ENCODE data around the gene FGF22.
A peak's percentile ranks its signal among the peaks of the same experiment; 100 is the strongest.
"Not testable (repeated sequence)": the region's sequence is repeated elsewhere in the genome, so short reads cannot be mapped to it uniquely, and the experiment has no call there.

Gene FGF22

DNA sequence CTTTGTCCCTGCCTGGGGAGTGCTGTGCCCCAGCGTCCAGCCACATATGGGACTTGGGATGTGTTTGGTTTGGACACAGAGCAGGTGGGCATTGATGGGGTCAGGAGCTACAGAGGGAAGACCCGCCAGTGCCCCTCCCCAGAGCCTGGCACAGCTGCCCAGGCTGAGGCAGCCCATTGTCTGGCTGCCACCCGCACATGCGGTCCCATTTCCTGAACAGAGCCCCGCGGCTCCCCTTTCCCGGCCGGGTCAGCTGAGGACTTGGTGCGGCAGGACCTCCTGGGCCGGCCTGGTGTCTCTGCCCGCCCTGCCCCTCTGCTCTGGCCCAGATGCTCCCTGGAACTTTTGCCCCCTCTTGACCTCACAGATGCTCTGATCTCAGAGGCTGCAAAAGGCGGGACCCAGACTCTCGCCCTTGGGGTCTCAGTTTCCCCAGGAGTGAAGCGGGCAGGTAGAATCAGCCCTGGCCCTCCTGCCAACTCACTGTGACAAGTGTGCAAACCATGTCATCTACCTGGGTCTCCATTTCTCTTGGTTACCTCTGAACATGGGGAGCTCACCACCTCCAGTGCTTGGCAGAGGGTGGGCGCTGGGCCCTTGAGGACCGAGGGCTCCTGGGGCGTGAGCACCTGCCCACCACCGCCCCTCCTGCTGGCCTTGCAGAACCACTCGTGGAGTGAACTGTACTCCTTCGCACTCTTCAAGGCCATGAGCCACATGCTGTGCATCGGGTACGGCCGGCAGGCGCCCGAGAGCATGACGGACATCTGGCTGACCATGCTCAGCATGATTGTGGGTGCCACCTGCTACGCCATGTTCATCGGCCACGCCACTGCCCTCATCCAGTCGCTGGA lies 32.2 kb upstream of the FGF22 start:
- no peak for DNase-seq (ENCODE audit: low read depth)

DNA sequence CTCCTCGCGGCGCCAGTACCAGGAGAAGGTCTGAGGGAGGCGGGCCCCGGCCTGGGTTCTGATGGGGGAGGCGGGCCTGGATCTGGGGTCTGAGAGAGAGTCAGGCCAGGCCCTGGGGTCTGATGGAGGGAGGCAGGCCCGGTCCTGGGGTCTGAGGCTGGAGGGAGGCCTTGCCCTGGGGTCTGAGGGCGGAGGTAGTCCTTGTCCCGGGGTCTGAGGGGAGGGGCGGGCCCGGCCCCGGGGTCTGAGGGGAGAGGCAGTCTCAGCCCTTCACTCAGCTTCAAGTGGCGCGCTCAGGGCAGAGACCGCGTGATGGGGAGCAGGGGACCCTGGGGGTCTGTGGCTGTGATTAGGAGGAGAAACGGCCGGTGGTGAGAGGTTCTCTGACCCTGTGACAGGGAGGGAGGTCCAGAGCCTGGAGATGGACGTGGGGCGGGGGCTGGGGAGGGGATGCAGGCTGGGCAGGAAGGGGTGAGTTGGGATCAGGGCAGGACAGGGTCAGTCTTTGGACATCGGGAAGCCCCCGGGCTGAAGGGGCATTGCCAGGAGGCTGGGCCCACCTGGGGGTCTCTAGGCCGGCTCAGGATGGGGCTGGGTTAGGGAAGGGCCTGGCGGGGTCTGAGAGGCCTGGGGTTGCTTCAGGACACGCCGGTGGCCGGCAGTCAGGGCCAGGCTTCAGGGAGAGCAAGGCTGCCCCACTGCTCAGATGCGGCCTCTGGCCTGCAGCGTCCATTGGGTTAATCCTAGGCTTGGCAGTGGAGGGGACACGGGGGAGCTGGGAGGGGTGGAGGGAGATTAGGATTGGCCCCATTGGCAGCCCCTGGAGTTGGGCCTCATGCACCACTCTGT lies 31.3 kb upstream of the FGF22 start:
- no peak for DNase-seq (ENCODE audit: low read depth)

DNA sequence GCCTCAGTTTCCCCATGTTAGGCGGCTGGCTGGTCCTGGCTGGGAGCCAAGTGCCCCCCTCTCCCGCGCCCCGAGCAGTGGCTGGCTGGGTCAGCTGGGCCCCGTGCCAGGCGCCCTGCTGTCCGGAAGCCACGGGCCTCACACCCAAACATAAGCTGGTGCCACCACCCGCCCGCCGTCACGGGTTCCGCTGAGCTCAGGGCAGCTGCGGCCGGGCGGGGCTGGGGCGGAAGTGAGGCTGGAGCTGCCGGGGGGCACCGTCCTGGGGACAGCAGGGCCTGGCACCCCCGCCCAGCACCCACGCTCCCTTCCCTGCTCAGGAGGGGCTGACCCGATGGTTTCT lies 30.7 kb upstream of the FGF22 start:
- no peak for DNase-seq (ENCODE audit: low read depth)

DNA sequence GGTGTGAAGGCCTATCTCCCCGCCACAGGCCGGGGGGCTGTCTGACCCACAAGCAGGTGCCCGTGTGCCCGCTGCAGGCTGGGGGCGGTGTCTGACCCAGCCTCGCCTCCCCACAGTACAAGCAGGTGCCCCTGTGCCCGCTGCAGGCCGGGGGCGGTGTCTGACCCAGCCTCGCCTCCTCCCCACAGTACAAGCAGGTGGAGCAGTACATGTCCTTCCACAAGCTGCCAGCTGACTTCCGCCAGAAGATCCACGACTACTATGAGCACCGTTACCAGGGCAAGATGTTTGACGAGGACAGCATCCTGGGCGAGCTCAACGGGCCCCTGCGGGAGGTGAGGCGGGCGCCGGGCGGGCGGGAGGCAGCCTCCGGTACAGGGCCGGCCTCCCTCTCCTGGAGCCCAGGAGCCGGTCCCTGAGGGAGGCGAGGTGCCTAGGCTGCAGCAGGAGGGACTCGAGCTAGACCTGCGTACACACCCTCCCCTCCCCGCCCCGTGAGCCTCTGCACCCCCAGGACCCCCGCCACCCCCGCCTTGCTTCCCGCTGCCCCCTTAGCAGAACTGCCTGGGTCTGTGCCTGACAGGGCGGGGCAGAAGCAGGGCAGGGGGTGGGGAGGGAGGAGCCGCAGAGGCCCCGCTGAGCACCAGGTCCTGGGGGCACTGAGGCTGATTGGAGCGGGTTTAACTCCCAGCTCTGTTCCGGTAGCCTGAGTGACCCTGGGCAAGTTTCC lies 29.4 kb upstream of the FGF22 start:
- DNase-seq (ENCODE audit: low read depth): peak; percentile 17

DNA sequence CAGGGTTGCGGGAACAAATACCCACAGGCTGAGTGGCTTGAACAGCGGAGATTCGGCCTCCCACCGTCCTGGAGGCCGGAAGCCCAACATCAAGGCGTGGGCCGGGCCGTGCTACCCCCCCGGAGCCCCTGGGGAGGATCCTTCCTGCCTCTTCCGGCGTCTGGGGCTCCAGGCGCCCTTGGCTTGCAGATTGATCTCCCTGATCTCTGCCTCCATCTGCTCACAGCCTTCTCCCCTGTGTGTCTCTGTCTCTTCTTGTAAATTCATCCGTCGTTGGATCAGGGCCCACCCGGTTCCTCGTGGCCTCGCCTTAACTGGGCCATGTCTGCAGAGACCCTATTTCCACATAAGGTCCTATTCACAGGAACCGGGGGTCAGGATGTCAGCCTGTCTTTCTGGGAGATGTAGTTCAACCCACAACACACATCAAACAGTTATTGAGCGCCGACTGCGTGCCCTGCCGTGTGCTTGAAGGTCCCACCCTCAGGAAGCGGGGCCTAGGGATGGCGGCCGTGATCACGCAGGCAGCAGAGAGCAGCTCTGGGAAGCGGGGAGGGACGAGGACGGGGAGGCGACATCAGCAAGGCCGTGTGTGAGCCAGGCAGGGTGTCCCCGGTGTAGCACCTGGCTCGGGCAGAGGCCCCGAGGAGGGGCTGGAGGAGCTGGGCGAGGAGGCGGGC lies 28.7 kb upstream of the FGF22 start:
- DNase-seq (ENCODE audit: low read depth): peak; percentile 93

DNA sequence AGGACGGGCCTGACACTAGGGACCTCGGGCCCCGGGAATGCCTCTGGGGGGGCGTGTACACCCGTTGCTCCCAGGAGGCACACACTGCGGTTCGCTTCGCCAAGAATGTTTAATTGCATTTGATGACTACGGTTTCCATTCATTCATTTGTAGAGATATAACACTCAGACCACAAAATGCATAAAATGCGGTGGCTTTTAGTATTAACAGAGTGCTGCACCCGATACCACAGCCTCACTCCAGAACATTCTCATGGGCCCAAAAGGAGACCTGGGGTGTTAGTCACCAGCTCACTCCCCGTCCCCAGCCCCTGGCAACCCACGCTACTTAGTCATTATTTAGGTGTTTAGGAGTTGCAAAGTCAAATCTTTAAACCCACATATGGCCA lies 28.2 kb upstream of the FGF22 start:
- peak; percentile 98 for DNase-seq (ENCODE audit: low read depth)

DNA sequence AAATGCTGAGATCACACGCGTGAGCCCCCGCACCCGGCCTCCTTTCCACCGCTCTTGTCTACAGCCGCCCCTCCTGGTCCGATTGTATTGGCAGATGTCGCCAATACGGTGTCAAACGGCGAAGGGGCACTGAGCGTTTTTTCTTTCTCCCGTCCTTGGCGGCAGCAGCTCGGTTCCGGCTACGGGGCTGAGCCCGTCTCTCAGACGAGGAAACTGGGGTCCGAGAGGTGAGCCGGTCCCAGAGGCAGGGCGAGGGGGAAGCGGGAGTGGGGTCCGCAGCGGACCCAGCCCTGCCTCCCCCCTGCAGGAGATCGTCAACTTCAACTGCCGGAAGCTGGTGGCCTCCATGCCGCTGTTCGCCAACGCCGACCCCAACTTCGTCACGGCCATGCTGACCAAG lies 26.7 kb upstream of the FGF22 start:
- DNase-seq (ENCODE audit: low read depth): no peak

DNA sequence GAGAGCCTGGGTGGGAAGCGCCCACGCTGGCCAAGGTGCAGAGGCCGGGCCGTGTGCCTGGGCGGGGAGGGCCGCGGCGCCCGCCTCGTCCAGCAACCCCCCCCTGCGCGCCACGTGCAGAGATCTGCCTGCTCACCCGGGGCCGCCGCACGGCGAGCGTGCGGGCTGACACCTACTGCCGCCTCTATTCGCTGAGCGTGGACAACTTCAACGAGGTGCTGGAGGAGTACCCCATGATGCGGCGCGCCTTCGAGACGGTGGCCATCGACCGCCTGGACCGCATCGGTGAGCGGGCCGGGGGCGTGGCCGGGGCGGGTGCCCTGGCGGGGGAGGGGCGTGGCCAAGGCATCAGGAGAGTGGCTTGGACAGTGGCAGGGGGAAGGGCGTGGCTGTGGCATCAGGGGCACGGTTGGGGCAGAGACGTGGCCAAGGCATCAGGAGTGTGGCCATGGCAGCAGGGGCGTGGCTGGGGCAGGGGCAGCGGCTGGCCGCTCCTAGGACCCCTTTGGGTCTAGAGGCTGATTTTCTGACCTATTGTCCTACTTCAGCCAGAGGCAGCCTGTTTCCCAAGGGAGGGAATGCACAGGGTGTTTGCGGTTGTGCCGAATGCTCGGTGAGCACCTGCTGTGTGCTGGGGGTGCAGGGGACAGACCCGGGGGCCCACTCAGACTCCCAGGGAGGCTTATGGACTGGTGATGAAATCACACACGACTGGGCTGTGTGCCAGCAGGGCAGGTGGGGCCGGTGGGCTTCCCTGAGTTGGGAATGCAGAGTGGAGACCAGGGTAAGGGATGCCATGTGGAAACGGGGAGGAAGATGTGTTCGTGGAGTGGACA lies 25.7 kb upstream of the FGF22 start:
- no peak for DNase-seq (ENCODE audit: low read depth)

DNA sequence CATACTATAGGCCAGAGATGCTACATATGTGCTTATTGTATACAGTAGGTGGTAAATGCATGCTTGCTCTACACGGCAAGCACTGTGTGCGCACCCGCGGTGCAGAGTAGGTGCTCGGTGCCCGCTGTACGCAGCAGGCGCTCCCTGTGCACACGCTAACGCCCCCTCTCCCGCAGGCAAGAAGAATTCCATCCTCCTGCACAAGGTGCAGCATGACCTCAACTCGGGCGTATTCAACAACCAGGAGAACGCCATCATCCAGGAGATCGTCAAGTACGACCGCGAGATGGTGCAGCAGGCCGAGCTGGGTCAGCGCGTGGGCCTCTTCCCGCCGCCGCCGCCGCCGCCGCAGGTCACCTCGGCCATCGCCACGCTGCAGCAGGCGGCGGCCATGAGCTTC lies 24.1 kb upstream of the FGF22 start:
- DNase-seq (ENCODE audit: low read depth): peak; percentile 32

DNA sequence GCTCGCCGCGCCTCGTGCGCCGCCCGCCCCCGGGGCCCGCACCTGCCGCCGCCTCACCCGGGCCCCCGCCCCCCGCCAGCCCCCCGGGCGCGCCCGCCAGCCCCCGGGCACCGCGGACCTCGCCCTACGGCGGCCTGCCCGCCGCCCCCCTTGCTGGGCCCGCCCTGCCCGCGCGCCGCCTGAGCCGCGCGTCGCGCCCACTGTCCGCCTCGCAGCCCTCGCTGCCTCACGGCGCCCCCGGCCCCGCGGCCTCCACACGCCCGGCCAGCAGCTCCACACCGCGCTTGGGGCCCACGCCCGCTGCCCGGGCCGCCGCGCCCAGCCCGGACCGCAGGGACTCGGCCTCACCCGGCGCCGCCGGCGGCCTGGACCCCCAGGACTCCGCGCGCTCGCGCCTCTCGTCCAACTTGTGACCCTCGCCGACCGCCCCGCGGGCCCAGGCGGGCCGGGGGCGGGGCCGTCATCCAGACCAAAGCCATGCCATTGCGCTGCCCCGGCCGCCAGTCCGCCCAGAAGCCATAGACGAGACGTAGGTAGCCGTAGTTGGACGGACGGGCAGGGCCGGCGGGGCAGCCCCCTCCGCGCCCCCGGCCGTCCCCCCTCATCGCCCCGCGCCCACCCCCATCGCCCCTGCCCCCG lies 23.5 kb upstream of the FGF22 start:
- no peak for DNase-seq (ENCODE audit: low read depth)

DNA sequence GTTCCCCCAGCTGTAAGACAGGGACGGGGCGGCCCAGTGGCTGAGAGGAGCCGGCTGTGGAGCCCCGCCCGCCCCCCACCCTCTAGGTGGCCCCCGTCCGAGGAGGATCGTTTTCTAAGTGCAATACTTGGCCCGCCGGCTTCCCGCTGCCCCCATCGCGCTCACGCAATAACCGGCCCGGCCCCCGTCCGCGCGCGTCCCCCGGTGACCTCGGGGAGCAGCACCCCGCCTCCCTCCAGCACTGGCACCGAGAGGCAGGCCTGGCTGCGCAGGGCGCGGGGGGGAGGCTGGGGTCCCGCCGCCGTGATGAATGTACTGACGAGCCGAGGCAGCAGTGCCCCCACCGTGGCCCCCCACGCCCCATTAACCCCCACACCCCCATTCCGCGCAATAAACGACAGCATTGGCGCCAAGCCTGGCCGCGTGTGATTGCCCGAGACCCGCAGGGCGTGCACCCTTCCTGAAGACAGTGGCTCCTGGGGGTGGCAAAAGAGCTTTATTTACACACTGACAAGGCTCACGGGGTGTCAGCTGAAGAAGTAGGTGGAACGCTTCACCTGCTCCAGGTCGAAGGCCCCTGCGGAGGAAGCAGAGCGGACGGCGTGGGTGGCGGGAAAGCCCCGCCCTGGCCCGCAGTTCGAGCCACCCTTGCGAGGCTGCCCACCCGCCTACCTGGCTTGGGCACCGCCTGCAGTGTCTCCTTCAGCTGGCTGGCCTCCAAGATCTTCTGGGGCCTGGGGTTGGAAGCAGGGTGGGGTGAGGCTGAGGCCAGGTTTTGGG lies 22.7 kb upstream of the FGF22 start:
- no peak for DNase-seq (ENCODE audit: low read depth)

DNA sequence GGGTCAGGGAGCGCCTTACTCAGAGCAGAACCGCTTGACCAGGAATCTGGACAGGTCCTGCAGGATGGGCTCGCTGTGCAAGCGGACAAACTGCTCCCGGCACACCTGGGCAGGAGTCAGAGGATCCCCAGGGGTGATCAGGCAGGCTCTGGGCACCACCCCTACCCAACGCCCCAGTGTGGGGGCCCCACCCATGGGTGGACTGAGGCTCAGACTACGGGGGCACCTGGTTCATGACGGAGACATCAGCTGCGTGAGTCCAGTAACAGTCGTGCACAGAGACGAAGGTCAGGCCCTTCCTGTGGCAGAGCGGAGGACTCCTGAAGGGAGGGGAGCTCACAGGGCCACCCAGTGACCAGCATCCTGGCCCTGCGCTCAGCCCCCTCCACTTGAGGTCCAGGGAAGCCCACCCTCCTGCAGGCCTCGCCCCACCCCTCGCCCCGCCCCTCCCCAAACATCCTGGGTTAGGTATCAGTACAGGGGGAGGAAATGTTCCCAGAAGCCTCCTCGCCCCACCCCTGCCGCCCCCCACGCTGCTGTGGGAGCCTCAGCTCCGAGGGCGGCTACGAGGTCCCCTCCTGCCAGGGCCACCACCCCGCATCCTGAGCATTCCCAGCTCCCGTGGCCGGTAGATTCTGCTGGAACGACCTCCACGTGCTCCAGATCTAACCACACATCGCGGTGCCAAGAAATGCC lies 22.0 kb upstream of the FGF22 start:
- DNase-seq (ENCODE audit: low read depth): no peak

DNA sequence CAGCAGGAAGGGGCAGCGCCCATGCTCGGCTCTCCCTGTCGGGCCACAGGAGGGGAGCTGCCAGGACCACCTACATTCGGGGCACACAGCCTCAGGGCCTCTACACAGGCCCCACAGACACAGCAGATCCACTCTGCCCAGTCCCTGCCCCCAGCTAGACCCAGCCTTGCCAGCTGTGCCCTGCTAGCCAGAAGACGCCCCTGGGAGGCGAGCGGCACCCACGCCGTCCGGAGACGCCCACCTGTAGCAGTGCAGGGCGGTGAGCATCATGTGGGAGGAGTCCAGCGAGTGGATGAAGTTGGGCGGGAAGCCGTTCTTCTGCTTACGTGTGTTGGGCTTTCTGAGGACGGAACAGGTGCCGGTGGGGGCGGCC lies 21.4 kb upstream of the FGF22 start:
- DNase-seq (ENCODE audit: low read depth): no peak

DNA sequence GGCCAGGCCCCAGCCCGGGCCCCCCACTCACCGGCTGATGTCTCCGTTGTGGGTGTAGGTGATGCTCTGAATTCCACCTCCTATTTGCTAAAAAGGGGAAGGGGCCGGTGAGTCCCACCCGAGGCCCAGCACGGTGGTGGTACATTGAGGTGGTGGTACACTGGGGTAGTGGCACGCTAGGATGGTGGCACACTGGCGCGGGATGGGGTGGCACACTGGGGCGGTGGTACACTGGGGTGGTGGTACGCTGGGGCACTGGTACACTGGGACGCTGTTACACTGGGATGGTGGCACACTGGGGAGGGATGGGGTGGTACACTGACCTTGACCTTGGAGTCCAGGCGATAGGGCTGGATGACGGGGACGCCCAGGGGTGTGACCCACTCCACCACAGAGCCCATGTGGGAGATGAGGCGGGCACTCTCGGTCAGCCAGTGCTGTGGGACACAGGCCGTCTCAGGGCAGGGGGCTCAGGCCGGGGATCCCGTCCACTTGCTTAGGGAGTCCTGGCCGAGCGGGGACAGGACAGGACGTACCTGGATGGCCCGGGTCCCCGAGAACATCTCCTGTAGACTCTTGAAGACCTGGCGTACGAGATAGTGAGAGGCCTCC lies 20.9 kb upstream of the FGF22 start:
- DNase-seq (ENCODE audit: low read depth): no peak

DNA sequence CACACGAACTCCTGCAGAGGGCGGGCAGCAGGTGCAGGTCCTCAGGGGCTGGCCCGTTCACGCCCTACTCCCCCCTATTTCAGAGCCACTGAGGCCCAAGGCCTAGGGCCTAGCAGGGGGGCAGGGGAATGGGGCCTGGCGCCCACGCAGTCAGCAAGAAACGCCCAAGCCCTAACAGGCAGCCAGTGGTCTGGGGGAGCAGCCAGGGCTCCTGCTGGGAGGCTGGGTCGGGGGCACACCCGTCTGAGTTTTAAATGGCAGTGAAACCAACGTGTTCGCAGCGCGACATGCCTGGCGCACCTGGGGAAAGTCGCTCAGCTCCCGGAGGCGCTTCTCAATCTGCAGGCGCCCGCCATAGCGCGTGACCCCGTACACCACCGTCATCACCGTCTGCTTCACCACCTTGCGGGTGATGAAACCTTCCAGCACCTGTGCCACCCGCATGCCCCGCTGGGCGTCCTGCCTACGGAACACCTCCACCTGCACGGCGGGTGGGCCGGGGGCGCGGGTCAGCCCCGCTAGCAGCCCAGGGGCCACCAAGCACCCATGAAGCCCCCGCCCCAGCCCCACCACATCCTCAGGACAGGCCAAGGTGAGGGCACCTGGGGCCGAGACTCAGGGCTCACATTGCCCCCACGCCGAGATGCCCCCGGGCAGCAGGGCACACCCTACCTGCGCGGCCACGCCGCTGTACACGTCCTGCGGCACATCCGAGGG lies 20.2 kb upstream of the FGF22 start:
- no peak for DNase-seq (ENCODE audit: low read depth)

DNA sequence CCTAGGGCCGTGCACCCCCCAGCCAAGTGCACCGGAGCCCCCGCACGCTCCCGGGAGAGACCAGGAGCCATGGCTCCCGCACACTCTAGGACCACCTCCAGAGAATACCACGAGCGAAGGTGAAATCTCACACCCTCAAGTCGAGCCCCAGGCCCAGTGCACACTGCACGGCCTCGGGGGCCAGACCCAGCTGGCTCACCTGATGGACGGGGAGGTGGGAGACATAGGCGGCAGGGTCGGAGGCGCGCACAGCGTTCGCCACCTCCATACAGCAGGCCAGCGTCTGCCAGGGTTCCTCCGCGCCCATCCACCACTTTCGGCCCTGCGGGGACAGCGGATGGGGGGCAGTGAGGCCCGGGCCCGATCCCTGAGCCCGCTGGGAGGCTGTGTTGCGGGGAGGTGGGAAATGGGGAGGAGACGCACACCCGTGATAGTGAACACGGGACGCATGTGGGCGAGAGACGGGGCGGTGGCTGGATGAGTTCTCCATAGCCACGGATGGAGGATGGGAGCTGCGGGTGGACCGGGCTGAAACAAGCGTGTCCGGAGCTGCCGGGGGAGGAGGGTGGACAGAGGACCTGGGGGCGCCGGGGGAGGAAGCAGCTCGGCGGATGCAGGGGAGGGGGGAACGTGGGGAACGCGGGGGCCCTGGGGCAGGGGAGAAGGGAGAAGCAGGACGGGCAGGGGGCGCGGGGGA lies 19.4 kb upstream of the FGF22 start:
- no peak for DNase-seq (ENCODE audit: low read depth)

DNA sequence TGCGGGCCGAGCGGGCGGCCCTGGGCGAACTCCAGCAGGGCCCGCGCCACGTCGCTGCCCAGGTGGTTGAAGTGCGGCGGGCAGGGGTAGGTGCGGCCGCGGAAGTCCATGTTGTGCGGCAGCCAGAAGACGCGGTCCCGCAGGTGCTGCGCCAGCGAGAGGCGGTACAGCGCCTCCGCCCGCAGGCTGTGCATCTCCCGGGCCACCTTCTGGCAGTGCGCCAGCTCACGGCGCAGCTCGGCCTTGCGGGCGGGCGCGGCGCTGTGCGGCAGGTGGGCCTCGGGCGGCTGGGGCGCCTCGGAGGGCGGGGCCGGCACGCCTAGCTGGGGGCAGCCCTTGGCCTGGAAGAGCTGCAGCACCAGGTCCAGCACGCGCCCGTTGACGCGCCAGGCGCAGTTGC lies 18.5 kb upstream of the FGF22 start:
- DNase-seq (ENCODE audit: low read depth): not testable (repeated sequence)

DNA sequence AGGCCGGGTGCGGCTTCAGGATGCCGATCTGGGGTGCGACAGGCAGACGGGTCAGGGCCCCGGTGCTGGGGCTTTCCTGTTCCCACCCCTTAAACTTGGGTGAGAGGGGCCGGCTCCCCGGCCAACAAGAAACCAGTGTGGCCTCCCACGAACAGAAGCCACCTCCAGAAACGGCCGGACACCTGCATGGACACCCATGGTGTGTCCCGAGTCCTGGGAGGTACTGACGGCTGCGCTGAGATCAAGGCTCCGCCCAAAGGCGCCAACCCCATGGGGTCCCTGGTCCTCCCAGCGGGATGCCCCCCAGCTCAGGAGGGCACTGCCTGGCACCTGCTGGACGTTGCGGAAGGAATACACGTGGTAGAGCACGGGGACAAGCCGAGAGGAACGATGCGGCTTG lies 17.9 kb upstream of the FGF22 start:
- DNase-seq (ENCODE audit: low read depth): no peak
